KBM-7 (cell line): ENCODE data around the gene METRNL.

Experiments used
- DNase-seq: peaks from one replicate; pipeline ENCODE4 v3.0.0-alpha.2; 2015
- in situ Hi-C: fragments of 300-500 bp; cut with MboI; formaldehyde crosslinking; loops from 2 replicates; pipeline ENCODE4 v1.14.3; 2020; ENCODE audit warnings: low sequenced_read_pairs, low pct_unique_long_range_greater_than_20kb, mixed read lengths

Gene METRNL

DNA sequence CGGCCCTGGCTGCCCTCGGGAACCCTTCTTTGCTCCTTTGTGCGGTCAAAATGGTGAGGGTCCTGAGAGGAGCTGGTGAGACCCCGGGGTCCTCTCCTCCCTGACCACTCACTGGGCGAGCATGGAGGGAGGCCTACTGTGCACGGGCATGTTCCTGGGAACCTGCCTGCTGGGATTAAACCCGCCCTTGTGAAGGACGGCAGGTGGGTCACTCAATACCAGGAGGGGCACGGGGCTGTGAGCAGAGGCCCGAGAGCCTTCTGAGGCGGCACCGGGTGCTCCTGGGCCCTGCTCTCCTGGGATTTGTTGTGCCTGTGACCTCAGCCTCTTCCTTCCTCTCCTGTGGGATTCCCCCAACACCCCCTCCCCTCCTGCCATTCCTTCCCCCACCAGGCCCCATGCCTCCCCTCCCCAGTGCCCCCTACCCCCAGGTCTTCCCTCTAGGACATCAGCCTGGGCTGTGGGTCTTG, 19.7 kb downstream of the METRNL start:
- in situ Hi-C loops = no loop called here
- DNase-seq = no peak

DNA sequence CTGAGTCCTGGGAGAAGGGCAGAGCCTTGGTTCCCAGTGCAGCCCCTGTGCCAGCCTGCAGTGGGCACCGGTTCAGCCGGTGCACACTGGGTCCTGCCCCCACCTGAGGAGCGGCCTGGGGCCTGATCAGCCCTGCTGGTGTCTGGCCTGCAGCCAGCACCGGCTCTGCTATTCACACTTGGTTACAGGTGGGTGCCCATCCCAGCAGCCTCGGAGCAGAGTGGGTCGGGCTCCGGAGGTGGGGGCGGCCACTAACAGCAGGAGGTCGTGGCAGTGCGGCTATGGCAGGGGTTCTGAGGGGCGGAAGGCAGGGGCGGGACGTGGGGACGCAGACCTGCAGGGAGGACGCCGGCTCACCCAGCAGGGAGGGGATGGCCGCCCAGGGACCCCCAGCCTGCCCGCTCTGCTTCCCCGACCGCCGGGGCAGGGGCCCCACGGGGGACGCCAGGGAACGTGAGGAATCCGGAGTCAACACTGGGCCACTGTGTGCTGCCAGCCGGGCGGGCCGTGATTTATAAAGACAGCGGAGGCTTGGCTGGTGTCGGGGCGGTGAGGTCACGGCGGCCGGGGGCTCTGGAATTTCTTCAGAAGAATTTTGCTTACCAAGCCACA, 20.3 kb downstream of the METRNL start:
- in situ Hi-C loops = no loop called here
- DNase-seq = no peak

DNA sequence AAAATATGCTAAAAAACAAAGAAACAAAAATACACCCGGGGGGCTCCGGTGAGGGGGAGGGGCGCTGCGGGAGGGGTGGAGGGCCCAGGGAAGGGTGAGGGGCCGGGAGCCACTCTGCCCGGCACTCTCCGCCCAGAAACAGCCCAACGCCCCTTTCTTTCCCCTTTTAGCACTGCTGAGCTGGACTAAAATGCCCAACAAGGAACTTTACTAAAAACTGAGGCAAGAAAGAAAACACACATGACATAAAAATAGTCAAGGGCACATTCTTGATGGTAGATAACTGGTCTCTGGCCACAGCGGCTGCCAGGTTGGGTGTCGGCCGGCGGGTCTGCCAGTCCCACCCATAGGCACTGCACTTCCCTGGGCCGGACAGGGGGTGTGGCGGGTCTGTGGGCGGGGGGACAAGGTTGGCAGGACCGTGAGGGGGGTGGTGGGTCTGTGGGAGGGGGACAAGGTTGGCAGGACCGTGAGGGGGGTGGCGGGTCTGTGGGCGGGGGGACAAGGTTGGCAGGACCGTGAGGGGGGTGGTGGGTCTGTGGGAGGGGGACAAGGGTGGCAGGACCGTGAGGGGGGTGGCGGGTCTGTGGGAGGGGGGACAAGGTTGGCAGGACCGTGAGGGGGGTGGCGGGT, 20.9 kb downstream of the METRNL start:
- in situ Hi-C loops = no loop called here
- no peak for DNase-seq

DNA sequence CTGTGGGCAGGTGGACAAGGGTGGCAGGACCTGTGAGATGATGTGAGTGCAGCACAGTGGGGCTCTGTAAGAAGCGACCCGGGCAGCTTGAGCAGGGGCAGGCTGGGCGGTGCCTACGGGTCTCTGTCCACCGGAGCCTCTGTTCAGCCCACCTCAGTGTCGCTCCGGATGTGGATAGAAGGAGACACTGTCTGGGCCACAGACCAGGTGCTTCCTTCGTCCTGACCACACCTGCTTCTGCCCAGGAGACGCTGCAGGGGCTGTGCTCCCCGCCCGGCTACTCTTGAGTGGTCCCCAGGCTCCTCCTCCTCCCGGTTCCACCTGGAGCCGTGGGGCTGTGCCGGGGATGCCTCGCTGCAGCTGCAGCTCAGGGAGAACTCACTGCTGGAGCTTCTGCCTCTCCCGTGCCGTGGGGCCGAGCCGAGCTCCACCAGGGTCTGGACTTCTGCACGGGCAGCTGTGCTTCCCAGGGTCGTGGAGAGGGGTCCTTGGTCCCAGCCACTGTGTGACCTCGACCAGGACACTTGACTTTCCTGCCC, 21.5 kb downstream of the METRNL start:
- in situ Hi-C loops = no loop called here
- no peak for DNase-seq

DNA sequence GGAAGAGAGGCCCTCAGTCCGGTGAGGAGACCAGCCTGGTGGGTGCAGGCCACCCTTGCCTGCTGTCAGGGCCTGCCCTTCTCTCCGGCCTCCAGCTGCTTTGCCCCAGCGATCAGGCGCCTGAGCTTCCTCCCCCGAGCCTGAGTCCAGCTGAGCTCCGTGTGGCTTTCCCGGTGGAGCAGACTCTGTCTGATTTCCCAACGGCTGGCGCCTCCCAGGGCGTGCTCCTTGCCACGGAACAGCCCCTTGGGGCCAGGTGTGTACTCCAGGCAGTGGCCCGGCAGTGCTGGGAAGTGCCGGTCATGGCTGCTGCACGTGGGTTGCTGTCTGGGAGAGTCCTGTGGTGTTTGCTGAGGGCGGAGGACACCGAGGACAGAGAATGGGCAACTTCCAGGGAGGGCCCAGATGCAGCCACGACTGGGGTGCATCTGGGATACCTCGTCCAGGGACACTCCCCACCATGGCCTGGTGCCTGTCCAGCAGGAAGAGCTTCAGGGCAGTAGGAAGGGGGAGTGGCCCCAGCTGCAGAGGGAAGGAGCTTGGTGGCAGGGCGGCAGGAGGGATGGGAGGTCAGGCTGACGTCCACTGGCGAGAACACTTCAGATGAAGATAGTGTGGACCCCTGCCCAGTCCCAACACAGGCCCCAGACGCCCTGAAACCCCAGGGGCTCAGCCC, 22.5 kb downstream of the METRNL start:
- in situ Hi-C loops = no loop called here
- no peak for DNase-seq

DNA sequence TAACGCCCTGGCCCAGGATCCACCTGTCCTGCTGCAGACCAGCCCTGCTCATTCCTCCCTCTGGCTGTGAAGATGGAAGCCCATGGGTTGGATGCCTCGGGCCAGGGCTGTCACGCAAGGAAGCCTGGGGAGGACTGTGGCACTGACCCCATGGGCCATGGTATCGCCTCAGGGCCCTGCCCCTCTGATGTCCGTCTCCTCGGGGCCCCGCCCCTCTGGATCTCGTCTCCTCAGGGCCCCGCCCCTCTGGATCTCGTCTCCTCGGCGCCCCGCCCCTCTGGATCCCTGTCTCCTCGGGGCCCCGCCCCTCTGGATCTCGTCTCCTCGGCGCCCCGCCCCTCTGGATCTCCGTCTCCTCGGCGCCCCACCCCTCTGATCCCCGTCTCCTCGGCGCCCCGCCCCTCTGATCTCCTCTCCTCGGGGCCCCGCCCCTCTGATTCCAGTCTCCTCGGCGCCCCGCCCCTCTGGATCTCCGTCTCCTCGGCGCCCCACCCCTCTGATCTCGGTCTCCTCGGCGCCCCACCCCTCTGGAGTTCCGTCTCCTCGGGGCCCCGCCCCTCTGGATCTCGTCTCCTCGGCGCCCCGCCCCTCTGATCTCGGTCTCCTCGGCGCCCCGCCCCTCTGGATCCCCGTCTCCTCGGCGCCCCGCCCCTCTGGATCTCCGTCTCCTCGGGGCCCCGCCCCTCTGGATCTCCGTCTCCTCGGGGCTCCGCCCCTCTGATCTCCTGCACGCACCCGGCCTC, 24.0 kb downstream of the METRNL start:
- no peak for DNase-seq

DNA sequence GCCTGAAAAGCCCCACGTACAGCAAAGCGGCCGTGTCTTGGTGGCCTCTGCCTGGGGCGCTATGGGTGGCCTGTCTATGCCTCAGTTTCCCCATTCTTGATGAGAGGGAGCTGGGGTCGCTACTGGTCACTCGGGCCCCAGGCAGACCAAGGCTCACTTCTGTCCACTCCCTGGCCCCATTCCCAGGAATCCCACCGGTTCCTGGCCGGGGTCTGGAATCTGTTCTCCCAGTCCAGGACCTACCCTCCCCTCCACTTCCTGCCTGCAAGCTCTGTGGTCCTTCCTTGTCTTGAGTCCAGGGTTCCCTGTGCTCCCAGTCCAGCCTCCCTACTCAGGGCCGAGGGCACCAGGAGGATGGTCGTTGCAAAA, 24.5 kb downstream of the METRNL start:
- no peak for DNase-seq
- in situ Hi-C loops = no loop called here

More for the DNA sequence above, 24.0 kb downstream of the METRNL start:
- in situ Hi-C loops = no loop called here

DNA sequence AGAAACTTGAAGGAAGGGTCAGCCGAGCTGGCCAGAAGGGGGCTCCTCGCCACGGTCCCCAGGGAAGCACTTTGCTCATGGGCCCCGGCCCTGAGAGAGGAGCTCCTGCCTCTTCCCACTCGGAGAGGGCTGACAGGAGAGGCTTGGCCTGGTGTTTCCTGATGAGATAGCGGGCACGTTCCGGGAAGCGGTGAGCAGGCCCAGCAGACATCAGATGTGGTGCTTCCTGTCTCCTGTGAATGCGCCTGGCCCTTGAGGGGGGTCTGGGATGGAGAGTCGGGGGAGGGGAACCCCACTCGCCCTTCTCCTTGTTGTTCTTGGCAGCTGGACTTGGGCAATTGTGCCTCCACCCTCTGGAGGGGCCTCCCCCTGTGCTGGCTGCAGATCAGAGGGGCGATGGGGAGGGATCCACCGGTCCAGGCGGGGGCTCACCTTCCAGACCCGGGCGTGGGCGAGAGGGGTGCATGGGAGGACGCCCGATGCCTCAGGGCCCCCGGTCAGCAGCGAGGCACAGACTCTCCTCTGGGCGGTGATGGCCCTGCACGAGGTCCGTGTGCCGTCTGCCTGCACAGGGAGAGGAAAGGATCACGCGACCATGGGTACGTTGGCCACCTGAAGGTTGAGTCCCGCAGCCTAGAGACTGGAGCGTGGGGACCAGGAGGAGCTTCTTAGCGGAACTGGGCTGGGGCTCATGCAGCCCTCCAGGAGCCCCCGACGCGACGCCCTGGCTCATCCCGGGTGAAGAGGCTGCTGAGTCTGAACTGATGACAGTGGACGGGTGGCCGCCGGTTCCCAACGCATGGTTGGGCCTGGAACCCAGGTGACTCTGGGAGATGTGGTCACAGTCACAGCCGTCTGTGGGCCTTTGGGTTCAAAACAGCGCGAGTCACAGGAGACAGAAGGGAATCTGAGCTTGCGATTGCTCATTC, 25.4 kb downstream of the METRNL start:
- in situ Hi-C loops = no loop called here
- no peak for DNase-seq

DNA sequence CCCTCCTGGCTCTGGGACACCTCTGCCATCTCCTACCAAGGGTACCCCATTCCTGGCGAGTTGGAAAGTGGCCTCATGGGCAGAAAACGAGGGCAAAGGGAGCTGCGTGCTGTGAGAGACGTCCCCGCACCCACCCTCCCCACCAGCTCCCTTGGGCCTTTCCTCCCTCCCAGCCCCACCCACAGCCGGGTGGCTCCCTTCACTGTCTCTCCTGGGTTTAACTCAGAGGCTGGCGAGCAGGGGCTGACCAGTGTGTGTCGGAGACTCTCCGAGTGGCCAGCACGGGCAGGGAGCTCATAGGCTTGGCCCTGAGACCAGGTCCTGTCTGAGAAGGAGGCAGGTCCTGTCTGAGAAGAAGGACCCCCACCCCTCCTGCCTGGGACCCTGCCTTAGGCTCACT, 26.1 kb downstream of the METRNL start:
- in situ Hi-C loops = no loop called here
- no peak for DNase-seq

DNA sequence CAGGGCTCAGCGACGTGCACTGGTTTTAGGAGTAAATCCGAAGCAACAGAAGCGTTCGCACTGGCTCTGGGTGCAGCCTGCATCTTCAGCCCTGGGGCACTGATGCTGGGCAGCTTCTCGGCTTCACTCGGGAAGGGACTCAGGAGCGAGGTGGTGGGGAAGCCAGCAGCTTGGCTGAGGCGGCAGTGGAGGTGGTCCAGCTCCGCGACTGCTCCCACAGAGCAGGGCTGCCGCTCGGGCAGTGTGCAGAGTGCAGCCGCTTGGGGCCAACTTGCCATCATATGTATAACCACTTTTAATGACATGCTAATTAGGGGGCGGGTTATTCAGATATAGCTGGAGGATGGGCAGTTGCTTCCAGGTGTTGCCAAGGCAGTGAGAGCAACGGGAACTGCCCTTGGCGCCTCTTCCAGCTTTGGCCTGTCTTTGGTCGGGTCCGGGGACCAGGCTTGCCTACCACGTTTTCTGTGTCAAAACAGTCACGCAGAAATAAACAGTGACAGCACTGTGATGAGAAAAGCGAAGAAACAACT, 26.7 kb downstream of the METRNL start:
- no peak for DNase-seq

DNA sequence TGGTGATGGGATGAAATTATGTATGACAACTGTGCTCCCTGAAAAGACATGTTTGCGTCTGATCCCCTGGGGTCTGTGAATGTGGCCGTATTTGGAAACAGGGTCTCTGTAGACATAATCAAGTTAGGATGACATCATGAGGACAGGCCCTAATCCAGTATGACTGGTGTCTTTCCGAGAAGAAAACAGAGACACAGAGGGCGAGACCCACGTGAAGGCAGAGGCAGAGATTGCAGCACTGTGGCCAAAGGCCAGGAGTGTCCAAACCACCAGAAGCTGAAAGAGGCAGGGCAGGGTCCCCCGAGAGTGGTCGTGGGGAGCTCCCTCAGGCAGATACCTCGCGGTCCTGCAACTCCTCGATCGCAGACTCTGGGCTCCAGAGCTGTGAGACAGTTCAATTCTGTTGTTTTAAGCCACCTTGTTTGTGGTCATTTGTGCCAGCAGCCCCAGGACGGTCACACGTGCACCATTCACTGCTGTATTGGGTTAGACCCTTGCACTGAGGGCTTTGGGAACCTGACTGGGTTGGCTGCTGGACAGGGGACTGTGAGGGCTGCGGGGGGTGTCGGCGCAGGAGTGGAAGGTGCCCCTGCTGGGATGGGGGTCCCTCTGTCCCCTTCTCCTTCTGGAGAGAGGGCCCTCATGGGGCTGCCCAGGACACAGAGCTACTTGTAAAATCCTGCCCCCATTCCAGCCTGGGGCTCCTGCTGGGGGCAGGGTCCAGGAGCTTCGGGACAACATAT, 27.7 kb downstream of the METRNL start:
- in situ Hi-C loops = no loop called here

More for the DNA sequence above, 26.7 kb downstream of the METRNL start:
- in situ Hi-C loops = no loop called here

DNA sequence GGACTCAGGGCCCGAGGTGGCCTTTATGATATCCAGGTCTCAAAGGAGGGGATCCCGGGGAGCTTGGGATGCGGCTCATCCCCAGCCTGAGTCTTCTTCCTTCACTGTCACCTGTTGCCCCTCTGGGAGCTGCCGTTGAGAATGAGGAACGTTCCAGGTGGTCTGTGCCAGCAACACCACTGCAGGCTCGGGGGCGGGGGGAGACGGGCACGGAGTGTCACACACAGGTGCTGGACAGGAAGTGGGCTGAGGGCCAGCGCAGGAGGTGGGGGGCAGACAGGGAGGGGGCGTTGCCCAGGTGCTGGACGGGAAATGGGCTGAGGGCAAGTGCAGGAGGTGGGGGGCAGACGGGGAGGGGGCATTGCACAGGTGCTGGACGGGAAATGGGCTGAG, 28.2 kb downstream of the METRNL start:
- in situ Hi-C loops = no loop called here
- DNase-seq = no peak

More for the DNA sequence above, 27.7 kb downstream of the METRNL start:
- DNase-seq = no peak

DNA sequence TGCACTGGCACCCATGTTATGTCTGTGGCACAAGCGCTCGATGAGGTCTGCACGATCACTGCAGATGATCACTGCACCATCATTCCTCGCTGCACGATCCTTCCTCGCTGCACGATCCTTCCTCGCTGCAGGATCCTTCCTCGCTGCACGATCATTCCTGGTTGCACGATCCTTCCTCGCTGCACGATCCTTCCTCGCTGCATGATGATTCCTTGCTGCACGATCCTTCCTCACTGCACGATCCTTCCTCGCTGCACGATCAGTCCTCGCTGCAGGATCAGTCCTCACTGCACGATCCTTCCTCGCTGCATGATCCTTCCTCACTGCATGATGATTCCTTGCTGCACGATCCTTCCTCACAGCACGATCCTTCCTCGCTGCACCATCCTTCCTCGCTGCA, 29.3 kb downstream of the METRNL start:
- in situ Hi-C loops = no loop called here
- DNase-seq = no peak

DNA sequence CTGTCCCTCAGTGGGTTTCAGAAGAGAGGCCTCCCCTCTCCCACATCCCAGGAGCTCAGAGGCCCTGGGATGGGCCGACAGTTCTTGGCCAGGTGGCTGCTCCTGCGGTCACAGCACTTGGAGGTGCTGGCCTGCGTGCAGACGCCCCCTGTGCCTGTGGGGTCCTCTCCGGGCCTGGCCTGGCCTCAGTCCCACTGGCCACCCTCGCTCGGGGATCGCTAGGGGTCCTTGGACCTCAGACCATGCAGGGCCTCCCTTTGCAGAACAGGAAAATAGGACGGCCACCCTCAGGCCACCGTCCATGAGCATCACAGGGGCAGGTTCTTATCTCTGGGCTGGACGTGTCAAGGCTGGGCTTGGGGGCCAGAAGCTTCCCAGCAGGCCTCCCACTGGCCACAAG, 30.0 kb downstream of the METRNL start:
- DNase-seq = no peak
- in situ Hi-C loops = no loop called here

DNA sequence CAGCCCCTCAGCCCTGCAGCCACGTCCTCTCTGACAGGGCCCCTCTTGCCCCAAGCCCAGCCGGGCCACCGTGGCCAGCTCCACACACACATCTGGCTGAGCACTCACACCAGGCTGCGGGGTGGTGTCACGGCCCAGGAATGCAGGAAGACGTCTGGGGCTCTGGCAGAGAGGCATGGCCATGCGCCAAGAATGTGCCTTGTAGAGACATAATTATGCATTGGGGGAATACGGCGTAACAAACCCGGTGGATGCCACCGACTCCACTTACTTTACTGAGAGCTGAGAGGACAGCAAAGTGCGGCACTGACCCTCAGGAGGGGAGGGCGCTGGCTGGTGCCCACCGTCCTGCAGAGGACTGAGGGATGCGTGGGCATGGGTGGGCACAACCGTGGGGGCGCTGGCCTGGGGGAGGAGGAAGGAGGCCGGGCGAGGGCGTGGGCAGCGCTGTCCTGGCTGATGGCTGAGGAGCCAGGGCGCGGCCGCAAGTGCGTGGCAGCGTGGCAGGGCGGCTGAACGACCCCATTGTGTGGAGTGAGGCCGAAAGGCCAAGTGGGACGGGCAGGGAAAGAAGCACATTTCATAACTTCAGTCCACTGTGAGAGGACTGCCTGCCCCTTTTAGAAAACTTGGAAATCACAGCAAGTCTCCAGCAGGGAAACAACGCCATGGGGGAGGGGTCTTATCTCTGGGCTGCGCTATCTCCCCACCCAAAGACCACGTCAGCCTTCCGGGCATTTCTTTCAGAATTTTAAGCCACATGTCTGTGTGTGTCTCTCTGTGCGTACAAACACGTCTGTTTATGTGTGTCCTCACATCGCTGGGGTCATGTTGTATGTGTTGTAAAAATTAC, 30.6 kb downstream of the METRNL start:
- in situ Hi-C loops = no loop called here

DNA sequence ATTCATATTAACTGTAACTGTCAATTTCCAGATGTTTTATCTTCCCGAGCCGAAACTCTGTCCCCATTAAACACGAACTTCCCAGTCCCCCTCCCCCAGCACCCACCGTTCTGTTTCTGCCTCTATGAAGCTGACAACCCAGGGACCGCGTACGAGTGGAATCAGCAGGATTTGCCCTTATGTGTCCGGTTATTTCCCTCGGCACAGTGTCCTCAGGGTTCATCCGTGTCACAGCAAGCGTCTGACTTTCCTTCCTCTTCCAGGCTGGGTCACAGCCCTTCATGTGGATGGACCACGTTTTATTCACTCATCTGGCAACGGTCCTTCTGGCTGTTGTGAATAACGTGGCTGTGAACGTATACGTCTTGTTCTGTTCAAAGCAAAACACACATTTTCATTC, 31.3 kb downstream of the METRNL start:
- in situ Hi-C loops = no loop called here
- DNase-seq = no peak

More for the DNA sequence above, 30.6 kb downstream of the METRNL start:
- no peak for DNase-seq
